Subcutaneous abdominal adipose tissue (tissue), 5 donors: ENCODE results near the gene CCNYL1.

Experiments
- H3K27ac ChIP-seq: one replicate; pipeline ENCODE4 v1.7.0; 2013; ENCODE audit warnings: low read depth, mild to moderate bottlenecking, inconsistent platforms, low read length, moderate library complexity
- H3K27me3 ChIP-seq, 5 donors: one replicate each; pipeline ENCODE4 v1.7.0; 2013; ENCODE audit warnings: low read length in 5 of 5, inconsistent platforms in 1 of 5; ENCODE audit not compliant: control insufficient read depth in 5 of 5, insufficient read depth in 4 of 5
- H3K36me3 ChIP-seq, 5 donors: one replicate each; pipeline ENCODE4 v1.7.0; 2013; ENCODE audit warnings: low read length in 5 of 5; ENCODE audit not compliant: control insufficient read depth in 5 of 5, insufficient read depth in 5 of 5
- H3K4me1 ChIP-seq, 5 donors: one replicate each; pipeline ENCODE4 v1.7.0; 2013; ENCODE audit warnings: low read length in 5 of 5, mild to moderate bottlenecking in 3 of 5, moderate library complexity in 1 of 5; ENCODE audit not compliant: control insufficient read depth in 5 of 5, insufficient read depth in 5 of 5
- H3K4me3 ChIP-seq, 5 donors: one replicate each; pipeline ENCODE4 v1.7.0; 2013; ENCODE audit warnings: low read length in 5 of 5, low read depth in 1 of 5
- H3K9ac ChIP-seq, 5 donors: one replicate each; pipeline ENCODE4 v1.7.0; 2013; ENCODE audit warnings: low read length in 5 of 5, mild to moderate bottlenecking in 4 of 5, moderate library complexity in 3 of 5
- H3K9me3 ChIP-seq, 5 donors: one replicate each; pipeline ENCODE4 v1.7.0; 2013; ENCODE audit warnings: low read length in 5 of 5; ENCODE audit not compliant: control insufficient read depth in 5 of 5
- donor health status: healthy.
- donor health status: healthy.
- donor health status: healthy.
- donor health status: healthy.
- donor health status: healthy.

Gene CCNYL1

DNA sequence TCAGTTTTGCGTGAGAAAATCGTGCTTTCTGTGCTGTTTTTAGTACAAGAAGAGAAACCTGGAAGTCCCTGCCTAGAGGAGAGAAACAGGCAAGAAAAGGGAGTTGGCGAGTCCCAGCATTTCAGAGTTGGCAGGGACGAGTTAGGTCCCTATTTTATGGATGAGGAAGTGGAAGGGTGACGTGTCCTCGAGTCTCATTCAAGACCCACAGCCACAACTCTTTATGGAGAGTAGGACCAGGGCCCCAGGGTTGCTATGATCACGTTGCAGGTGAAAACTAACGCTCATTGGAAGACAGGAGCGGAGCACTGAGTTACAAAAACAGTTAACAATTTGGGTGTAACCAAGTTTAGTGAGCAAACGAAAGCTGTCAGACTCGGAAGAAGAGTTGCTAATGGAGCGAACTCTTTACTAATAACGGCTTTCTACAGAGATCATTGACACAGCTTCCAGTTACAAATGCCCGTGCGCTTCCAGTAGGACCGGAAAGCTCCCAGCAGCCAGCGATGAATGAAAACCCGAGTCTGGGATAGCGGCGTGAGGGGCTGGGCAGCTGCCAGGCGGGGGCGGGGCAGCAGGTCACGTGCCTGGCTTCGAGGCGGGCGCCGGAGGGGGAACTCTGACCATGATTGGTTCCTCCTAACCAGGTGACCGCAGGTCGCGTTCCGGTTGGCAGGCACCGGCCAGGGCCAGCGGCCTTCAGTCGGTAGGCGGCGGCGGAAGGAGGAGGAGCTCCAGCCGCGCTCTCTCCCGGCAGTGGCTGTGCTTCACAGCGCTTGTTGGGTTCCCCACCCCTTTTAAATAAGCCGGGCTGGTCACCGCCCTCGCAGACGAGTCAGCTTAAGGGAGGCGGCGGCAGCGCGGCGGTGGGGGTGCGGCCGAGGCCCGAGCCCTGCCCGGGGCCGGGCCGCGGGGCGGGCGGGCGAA is at the start of gene CCNYL1:
Gene CCNYL1, plus strand, starts transcription at position 827 of the 927 bp plus-strand sequence. CDS start 257 bp downstream, outside the sequence.
- no peaks in the 10 kb centered on the region for H3K36me3 ChIP-seq
- peak within 1 kb of the TSS; percentile 79 for H3K27ac ChIP-seq
- H3K27me3 ChIP-seq: no peaks in the 10 kb centered on the region
- peak within 1 kb of the TSS; percentile 89 to 97 (median 94) for H3K4me3 ChIP-seq
- H3K9me3 ChIP-seq: no peaks in the 10 kb centered on the region
- peak within 1 kb of the TSS; percentile 43 to 91 (median 78) for H3K9ac ChIP-seq
- peaks cover 2 to 19% (median 18%) of the 10 kb centered on the region in 5 donors for H3K4me1 ChIP-seq

DNA sequence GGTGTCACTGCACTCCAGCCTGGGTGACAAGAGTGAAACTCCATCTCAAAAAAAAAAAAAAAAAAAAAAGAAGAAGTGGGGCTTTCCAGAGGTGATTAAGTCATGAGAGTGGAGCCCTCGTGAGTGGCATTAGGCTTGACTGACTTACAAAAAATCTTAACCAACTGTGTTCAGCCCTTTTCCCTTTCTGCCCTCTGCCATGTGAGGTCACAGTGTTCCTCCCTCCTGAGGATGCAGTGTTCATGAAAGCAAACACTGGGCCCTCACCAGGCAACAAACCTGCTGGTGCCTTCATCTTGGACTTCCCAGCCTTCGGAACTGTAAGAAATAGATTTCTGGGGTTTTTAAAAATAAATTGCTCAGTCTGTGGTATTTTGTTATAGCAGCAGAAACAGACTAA is 49.2 kb upstream of the CCNYL1 start:
- Histone ChIP-seq H3K27me3 (no peaks in the 10 kb centered on the region), H3K9ac (no peak overlapping the region), H3K36me3 (no peaks in the 10 kb centered on the region), H3K4me3 (no peak overlapping the region), H3K9me3 (no peaks in the 10 kb centered on the region), H3K27ac (no peak overlapping the region), H3K4me1 (no peaks in the 10 kb centered on the region)

DNA sequence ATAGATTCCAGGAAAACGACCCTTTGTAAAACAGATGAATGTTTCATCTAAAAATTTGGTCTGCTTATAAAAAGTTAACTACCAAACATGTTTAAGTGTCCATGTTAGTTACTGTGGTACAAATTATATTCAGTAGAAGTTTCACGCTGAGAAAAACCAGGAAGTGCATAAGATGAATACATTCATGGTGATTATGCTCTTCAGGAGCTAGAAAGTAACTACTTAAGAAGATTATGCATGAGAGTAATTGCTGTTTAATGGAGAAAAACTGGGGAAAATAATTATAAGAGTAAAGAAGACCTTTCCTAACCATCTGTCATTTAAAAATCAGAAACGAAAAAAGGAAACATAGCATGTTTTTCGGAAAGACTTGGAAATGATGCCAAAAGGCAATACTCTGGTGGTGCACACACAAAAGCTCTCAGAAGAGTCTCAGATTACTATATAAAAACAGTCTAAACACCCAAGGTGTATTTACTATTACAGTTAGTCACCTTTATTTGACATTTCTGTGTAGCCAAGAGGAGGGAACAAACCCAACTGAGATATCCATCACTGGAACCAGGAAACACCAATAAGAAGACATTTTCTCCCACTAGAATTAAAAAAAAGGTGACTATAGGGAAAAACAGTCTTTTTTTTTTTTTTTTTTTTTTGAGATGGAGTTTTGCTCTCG is 47.4 kb upstream of the CCNYL1 start:
- Histone ChIP-seq H3K9me3 (no peaks in the 10 kb centered on the region), H3K27ac (no peak overlapping the region), H3K9ac (no peak overlapping the region), H3K4me3 (no peak overlapping the region), H3K27me3 (no peaks in the 10 kb centered on the region), H3K4me1 (no peaks in the 10 kb centered on the region), H3K36me3 (no peaks in the 10 kb centered on the region)

DNA sequence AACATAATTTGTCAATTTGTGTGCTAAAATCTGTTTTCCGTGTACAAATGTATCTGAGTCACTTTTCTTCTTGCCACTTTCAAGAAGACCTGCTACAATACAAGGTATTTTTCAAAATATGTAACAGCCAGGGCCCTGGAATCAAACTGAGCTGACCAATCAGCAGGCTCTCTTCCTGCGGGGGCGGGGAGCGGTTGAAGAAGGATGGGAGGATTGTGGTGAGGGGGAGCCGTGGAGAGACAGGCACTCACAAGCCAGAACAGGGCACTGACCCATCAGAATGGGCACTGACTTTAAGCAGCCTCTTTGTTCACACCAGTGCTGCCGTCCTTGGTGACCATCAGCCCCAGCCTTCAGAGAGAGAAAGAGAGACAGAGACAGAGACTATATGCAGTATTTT is 40.6 kb upstream of the CCNYL1 start:
- Histone ChIP-seq H3K4me1 (no peaks in the 10 kb centered on the region), H3K4me3 (no peak overlapping the region), H3K36me3 (no peaks in the 10 kb centered on the region), H3K9ac (no peak overlapping the region), H3K27ac (no peak overlapping the region), H3K27me3 (no peaks in the 10 kb centered on the region), H3K9me3 (no peaks in the 10 kb centered on the region)

DNA sequence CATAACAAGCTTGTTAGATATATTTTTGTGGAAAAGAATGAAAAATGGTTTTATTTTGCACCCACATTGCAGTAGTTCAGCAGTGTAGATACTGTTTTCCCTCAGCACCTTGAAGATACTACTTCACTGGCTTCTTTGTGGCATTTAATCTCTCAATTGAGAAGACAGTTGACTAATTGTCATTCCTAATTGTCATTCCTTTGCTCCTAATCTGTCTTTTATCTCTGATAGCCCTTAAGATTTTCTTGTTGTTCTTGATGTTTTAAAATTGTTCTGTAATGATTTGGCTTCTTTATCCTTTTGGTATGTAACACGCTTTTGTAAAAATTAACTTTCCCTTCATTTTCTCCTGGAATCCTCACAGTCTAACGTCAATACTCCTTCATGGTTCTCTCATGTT is 38.0 kb upstream of the CCNYL1 start:
- no peak overlapping the region for H3K4me3 ChIP-seq
- no peak overlapping the region for H3K9ac ChIP-seq
- no peak overlapping the region for H3K27ac ChIP-seq
- H3K27me3 ChIP-seq: no peaks in the 10 kb centered on the region
- H3K36me3 ChIP-seq: no peaks in the 10 kb centered on the region
- peaks cover 0 to 7% (median 0%) of the 10 kb centered on the region in 5 donors for H3K4me1 ChIP-seq
- no peaks in the 10 kb centered on the region for H3K9me3 ChIP-seq

DNA sequence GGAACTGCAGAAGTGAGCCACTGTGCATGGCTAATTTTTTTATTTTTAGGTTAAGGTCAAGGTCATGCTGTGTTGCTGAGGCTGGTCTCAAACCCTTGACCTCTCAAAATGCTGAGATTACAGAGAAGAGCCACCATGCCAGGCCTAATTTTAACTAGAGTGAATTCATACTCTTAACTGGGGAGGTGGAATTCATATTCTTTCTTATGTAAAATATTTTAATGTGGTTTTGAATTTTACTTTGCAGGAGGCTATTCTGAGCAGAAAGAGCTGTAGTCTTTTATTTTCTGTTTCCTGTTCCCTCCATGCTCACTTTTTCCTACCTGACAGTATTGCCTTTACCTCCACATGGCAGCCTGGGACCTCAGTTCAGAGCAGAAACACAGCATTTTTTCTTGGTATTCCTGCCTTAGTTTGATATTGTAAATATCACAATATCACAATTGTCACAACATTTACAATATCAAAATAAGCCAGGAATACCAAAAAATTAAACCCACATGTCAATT is 37.1 kb upstream of the CCNYL1 start:
- H3K27ac ChIP-seq: no peak overlapping the region
- H3K36me3 ChIP-seq: no peaks in the 10 kb centered on the region
- H3K27me3 ChIP-seq: no peaks in the 10 kb centered on the region
- no peaks in the 10 kb centered on the region for H3K9me3 ChIP-seq
- no peak overlapping the region for H3K9ac ChIP-seq
- peaks cover 0 to 7% (median 0%) of the 10 kb centered on the region in 5 donors for H3K4me1 ChIP-seq
- no peak overlapping the region for H3K4me3 ChIP-seq

DNA sequence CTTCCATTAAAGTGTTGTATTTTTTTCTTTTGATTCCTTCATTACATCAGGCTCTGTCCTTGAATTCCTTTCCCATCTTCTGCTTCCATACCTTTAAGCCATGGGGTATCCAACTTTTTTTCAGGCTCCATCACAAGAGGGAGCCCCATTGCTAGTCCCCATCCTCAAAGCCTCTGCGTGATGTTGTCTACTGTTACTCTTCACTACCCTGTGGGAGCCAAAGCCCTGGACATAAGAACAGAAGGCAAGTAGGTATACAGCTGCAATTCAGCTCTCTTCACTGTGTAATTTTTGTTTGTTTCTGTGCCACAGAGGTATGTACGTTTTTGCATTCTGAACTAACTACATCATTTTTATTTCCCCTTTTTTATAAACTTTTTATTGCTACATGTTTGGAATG is 36.6 kb upstream of the CCNYL1 start:
- Histone ChIP-seq H3K27ac (no peak overlapping the region), H3K4me3 (no peak overlapping the region), H3K36me3 (no peaks in the 10 kb centered on the region), H3K9ac (no peak overlapping the region), H3K9me3 (no peaks in the 10 kb centered on the region), H3K27me3 (peaks cover 0 to 3% (median 0%) of the 10 kb centered on the region in 5 donors), H3K4me1 (peaks cover 0 to 7% (median 0%) of the 10 kb centered on the region in 5 donors)

DNA sequence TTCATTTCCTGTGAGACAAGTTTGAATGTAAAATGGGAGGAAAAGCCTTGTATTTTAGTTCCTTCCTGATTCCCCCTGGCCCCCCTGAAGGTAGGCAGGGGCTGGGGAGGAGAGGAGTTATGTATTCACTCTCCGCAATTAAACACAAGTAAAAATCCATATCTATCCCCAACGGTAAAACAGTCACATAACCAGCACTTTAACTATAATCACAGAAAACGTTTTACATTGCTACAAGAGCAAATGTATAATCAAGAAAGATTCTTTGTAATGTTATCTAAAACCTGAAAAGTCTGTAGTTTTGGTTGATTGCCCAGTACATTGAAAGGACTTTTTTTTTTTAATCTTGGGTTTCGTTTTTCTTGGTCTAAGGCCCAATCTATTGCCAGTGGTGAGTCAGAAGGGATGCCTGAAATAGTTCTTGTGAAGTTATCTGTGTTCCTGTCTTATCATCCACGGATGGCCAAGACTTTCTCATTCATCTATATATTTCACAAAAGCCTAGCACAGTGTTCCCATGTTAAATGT is 34.5 kb upstream of the CCNYL1 start:
- Histone ChIP-seq H3K27ac (no peak overlapping the region), H3K27me3 (peaks cover 0 to 3% (median 0%) of the 10 kb centered on the region in 5 donors), H3K9me3 (no peaks in the 10 kb centered on the region), H3K36me3 (no peaks in the 10 kb centered on the region), H3K9ac (no peak overlapping the region), H3K4me1 (peaks cover 0 to 9% (median 0%) of the 10 kb centered on the region in 5 donors), H3K4me3 (peak overlapping the region in 1 of 5 donors; percentile 22)

DNA sequence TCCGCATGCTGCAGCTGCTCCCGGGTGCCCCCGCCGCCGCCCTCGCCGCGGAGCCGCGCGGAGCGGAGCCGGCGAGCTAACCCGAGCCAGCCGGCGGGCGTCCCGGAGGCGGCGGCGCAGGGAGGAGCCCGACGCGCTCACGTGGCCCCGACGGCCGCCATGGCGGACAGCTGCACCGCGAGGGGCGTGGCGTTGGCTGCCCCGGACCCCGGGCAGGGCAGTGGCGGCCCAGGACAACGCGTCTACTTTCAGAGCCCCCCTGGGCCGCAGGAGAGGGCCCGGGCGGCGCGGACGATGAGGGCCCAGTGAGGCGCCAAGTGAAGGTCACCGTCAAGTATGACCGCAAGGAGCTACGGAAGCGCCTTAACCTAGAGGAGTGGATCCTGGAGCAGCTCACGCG is 30.0 kb upstream of the CCNYL1 start:
- peak overlapping the region; percentile 11 to 55 (median 47) for H3K4me3 ChIP-seq
- H3K9ac ChIP-seq: no peak overlapping the region
- no peaks in the 10 kb centered on the region for H3K9me3 ChIP-seq

More for the DNA sequence above, 30.0 kb upstream of the CCNYL1 start:
- Histone ChIP-seq H3K4me1 (peaks cover 0 to 9% (median 0%) of the 10 kb centered on the region in 5 donors), H3K27ac (no peak overlapping the region), H3K27me3 (peaks cover 0 to 3% (median 0%) of the 10 kb centered on the region in 5 donors), H3K36me3 (no peaks in the 10 kb centered on the region)
